Neural cell (in vitro differentiated cells): ENCODE measurements around the gene EXD3. TPM values are rescaled to one million over a fixed set of nuclear protein-coding genes. Genes with fewer than 3 reads are reported as not detected.

ENCODE experiments used
- H2AFZ ChIP-seq: fragments of 200-600, 300-800 bp; sonication (generic), shearing (Covaris generic); 2 replicates; pipeline ENCODE4 v1.6.0; 2014; ENCODE audit warnings: low read depth, mild to moderate bottlenecking, antibody characterized with exemption, low read length, moderate library complexity
- H3F3A ChIP-seq: fragments of 200-600 bp; shearing (Covaris generic); 2 replicates; pipeline ENCODE4 v1.6.1; 2016; ENCODE audit warnings: mild to moderate bottlenecking, moderate library complexity, mixed read lengths, antibody characterized with exemption, low read length; ENCODE audit not compliant: insufficient read depth, poor library complexity, severe bottlenecking
- H3K27ac ChIP-seq: fragments of 200-600, 300-800 bp; sonication (generic), shearing (Covaris generic); 2 replicates; pipeline ENCODE4 v1.5.1; 2014; ENCODE audit warnings: mild to moderate bottlenecking, low read length, moderate library complexity
- H3K27me3 ChIP-seq: fragments of 300-800, 200-600 bp; sonication (generic), shearing (Covaris generic); 2 replicates; pipeline ENCODE4 v1.6.0; 2014; ENCODE audit warnings: mild to moderate bottlenecking, low read depth, low read length, moderate library complexity; ENCODE audit not compliant: insufficient read depth
- H3K36me3 ChIP-seq: fragments of 300-800, 200-600 bp; sonication (generic), shearing (Covaris generic); 2 replicates; pipeline ENCODE4 v1.5.1; 2014; ENCODE audit warnings: mild to moderate bottlenecking, antibody characterized with exemption, low read length, moderate library complexity; ENCODE audit not compliant: insufficient read depth
- H3K4me2 ChIP-seq: fragments of 300-800, 200-600 bp; sonication (generic), shearing (Covaris generic); 2 replicates; pipeline ENCODE4 v1.6.0; 2014; ENCODE audit warnings: mild to moderate bottlenecking, low read length
- H3K4me3 ChIP-seq: fragments of 300-800, 200-600 bp; sonication (generic), shearing (Covaris generic); 2 replicates; pipeline ENCODE4 v1.5.1; 2014; ENCODE audit warnings: mild to moderate bottlenecking, low read length, moderate library complexity
- H3K79me2 ChIP-seq: fragments of 200-600 bp; shearing (Covaris generic); replicated peaks from 2 replicates; pipeline ENCODE4 v1.6.0; 2014; ENCODE audit warnings: mild to moderate bottlenecking, low read length, moderate library complexity; ENCODE audit not compliant: insufficient read depth
- H3K9ac ChIP-seq: fragments of 300-800, 200-600 bp; sonication (generic), shearing (Covaris generic); 2 replicates; pipeline ENCODE4 v1.6.1; 2016; ENCODE audit warnings: mild to moderate bottlenecking, low read length, mixed read lengths
- H3K9me2 ChIP-seq: fragments of 200-600 bp; shearing (Covaris generic); 2 replicates; pipeline ENCODE4 v1.6.1; 2016; ENCODE audit warnings: mild to moderate bottlenecking, low read length, mixed read lengths; ENCODE audit not compliant: insufficient read depth
- H3K9me3 ChIP-seq: fragments of 200-600, 300-800 bp; sonication (generic), shearing (Covaris generic); 2 replicates; pipeline ENCODE4 v1.6.1; 2016; ENCODE audit warnings: mild to moderate bottlenecking, mixed run types, low read length, moderate library complexity, mixed read lengths
- H4K20me1 ChIP-seq: fragments of 200-600 bp; shearing (Covaris generic); 2 replicates; pipeline ENCODE4 v1.6.1; 2016; ENCODE audit warnings: mild to moderate bottlenecking, mixed run types; ENCODE audit not compliant: insufficient read depth
- EP300 ChIP-seq: fragments of 450-650 bp; conservative IDR thresholded peaks from 2 replicates; pipeline ENCODE4 v1.6.1; 2014; ENCODE audit warnings: antibody characterized with exemption, mild to moderate bottlenecking, moderate library complexity; ENCODE audit not compliant: poor library complexity, severe bottlenecking
- EZH2 ChIP-seq: fragments of 200-600, 300-800 bp; shearing (Covaris generic), sonication (generic); IDR thresholded peaks from 2 replicates; pipeline ENCODE4 v1.6.1; 2014; ENCODE audit warnings: antibody characterized with exemption, low read length, borderline replicate concordance, mild to moderate bottlenecking; ENCODE audit not compliant: insufficient read depth, poor library complexity, severe bottlenecking
- MXI1 ChIP-seq: fragments of 450-650 bp; conservative IDR thresholded peaks from 2 replicates; pipeline ENCODE4 v1.6.1; 2014; ENCODE audit warnings: antibody characterized with exemption, mild to moderate bottlenecking; ENCODE audit not compliant: poor library complexity, severe bottlenecking
- POLR2AphosphoS5 ChIP-seq: IDR thresholded peaks from 2 replicates; pipeline ENCODE4 v1.6.1; 2012
- RAD21 ChIP-seq: fragments of 450-650 bp; conservative IDR thresholded peaks from 2 replicates; pipeline ENCODE4 v1.6.1; 2014; ENCODE audit warnings: antibody characterized with exemption, mild to moderate bottlenecking, moderate library complexity
- SMC3 ChIP-seq: fragments of 450-650 bp; conservative IDR thresholded peaks from 2 replicates; pipeline ENCODE4 v1.6.1; 2014; ENCODE audit warnings: antibody characterized with exemption, mild to moderate bottlenecking, moderate library complexity; ENCODE audit not compliant: poor library complexity
- TAF1 ChIP-seq: IDR thresholded peaks from 2 replicates; pipeline ENCODE4 v1.6.1; 2012; ENCODE audit warnings: low read depth
- polyA plus RNA-seq: library from polyadenylated mRNA; depleted of rRNA; stranded (reverse); fragments of >200 nt; gene quantifications from 2 replicates; pipeline ENCODE4 v1.2.3, GENCODE V29; 2014
- TF ChIP-seq, protein P1 (sequence below): fragments of 450-650 bp; IDR thresholded peaks from 2 replicates; pipeline ENCODE4 v1.5.1; 2014; ENCODE audit warnings: antibody characterized with exemption, mild to moderate bottlenecking, moderate library complexity; ENCODE audit not compliant: poor library complexity, severe bottlenecking
- TF ChIP-seq, protein P2 (sequence below): IDR thresholded peaks from 2 replicates; pipeline ENCODE4 v1.6.1; 2012; ENCODE audit warnings: borderline replicate concordance

The EXD3 gene
- polyA plus RNA-seq, 1 donor from 2014 or later, result 32.9 TPM

DNA sequence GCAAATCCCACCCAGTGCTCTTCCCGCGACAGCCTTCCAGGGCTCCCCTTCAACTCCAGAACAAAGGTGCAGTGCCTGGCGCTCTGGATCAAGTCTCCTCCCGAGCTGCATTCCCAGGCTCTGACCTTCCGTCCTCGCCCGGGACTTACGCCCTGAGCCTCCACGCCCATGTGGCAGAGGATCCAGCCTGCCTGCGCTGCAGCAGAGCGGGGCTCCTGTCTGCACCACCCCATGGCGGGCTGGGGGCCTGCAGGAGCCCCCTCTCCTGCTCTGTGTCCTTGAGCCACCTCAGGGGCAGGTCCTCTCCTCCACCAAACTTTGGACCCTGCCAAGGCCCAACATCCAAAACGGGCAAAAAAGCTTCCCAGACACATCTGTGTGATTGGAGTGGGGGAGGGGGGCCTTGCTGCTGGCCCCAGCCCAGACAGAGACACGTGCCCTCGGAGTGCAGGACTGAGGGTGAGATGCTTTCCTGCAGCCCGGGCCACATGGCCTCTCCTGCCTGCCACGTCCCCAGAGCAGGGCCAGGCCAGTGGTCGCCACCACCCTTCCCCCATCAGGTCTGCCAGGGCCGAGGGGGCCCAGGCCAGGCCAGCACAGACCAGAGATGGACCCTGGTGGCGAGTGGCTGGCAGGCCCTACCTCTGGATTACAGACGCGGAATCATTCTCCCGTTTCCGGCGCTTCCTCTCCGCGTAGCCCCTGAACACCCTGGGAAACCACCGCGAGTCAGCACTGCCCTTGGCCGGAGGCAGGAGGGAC lies 31.8 kb upstream of the EXD3 start:
- Histone ChIP-seq H3K4me2 (no peak overlapping the region), H3F3A (no peaks in the 10 kb centered on the region), H4K20me1 (no peaks in the 10 kb centered on the region), H3K9me3 (no peaks in the 10 kb centered on the region), H3K9me2 (no peaks in the 10 kb centered on the region), H3K27ac (no peak overlapping the region), H2AFZ (no peak overlapping the region), H3K27me3 (no peaks in the 10 kb centered on the region), H3K4me3 (no peak overlapping the region), H3K9ac (no peak overlapping the region), H3K79me2 (no peaks in the 10 kb centered on the region), H3K36me3 (no peaks in the 10 kb centered on the region)
- TF ChIP-seq EZH2 (no peak), SMC3 (no peak), EP300 (no peak), POLR2AphosphoS5 (no peak), RAD21 (no peak), MXI1 (no peak), TAF1 (no peak)
- TF ChIP-seq, protein P1, sequence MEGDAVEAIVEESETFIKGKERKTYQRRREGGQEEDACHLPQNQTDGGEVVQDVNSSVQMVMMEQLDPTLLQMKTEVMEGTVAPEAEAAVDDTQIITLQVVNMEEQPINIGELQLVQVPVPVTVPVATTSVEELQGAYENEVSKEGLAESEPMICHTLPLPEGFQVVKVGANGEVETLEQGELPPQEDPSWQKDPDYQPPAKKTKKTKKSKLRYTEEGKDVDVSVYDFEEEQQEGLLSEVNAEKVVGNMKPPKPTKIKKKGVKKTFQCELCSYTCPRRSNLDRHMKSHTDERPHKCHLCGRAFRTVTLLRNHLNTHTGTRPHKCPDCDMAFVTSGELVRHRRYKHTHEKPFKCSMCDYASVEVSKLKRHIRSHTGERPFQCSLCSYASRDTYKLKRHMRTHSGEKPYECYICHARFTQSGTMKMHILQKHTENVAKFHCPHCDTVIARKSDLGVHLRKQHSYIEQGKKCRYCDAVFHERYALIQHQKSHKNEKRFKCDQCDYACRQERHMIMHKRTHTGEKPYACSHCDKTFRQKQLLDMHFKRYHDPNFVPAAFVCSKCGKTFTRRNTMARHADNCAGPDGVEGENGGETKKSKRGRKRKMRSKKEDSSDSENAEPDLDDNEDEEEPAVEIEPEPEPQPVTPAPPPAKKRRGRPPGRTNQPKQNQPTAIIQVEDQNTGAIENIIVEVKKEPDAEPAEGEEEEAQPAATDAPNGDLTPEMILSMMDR, result no peak
- TF ChIP-seq, protein P2, sequence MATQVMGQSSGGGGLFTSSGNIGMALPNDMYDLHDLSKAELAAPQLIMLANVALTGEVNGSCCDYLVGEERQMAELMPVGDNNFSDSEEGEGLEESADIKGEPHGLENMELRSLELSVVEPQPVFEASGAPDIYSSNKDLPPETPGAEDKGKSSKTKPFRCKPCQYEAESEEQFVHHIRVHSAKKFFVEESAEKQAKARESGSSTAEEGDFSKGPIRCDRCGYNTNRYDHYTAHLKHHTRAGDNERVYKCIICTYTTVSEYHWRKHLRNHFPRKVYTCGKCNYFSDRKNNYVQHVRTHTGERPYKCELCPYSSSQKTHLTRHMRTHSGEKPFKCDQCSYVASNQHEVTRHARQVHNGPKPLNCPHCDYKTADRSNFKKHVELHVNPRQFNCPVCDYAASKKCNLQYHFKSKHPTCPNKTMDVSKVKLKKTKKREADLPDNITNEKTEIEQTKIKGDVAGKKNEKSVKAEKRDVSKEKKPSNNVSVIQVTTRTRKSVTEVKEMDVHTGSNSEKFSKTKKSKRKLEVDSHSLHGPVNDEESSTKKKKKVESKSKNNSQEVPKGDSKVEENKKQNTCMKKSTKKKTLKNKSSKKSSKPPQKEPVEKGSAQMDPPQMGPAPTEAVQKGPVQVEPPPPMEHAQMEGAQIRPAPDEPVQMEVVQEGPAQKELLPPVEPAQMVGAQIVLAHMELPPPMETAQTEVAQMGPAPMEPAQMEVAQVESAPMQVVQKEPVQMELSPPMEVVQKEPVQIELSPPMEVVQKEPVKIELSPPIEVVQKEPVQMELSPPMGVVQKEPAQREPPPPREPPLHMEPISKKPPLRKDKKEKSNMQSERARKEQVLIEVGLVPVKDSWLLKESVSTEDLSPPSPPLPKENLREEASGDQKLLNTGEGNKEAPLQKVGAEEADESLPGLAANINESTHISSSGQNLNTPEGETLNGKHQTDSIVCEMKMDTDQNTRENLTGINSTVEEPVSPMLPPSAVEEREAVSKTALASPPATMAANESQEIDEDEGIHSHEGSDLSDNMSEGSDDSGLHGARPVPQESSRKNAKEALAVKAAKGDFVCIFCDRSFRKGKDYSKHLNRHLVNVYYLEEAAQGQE, result no peak

DNA sequence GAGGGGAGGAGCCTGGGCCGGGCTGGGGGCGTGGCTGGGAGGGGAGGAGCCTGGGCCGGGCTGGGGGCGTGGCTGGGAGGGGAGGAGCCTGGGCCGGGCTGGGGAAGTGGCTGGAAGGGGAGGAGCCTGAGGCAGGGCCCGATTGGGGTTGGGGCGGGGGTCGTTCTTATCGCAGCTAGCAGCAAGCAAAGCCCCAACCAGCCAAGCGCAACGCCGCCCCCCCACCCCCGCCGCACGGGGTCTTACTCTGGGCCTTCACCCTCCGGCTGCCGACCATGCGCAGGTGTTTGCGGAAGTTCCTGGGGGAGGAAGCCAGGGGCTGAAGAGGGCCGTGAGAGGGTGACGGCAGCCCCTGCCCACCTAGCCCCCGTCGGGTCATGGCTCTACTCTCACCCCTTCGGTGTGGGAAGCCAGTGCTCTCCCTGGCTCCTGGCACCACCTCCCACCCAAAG lies 31.2 kb upstream of the EXD3 start:
- Histone ChIP-seq H3K4me2 (no peak overlapping the region), H3K9me2 (no peaks in the 10 kb centered on the region), H3K27ac (no peak overlapping the region), H3K4me3 (no peak overlapping the region), H2AFZ (no peak overlapping the region), H3K9me3 (no peaks in the 10 kb centered on the region), H4K20me1 (no peaks in the 10 kb centered on the region), H3K36me3 (no peaks in the 10 kb centered on the region), H3K9ac (no peak overlapping the region), H3K79me2 (no peaks in the 10 kb centered on the region), H3F3A (no peaks in the 10 kb centered on the region), H3K27me3 (no peaks in the 10 kb centered on the region)
- TF ChIP-seq EP300 (no peak), MXI1 (no peak), EZH2 (no peak), POLR2AphosphoS5 (no peak), RAD21 (no peak), TAF1 (no peak), SMC3 (no peak)
- TF ChIP-seq, protein P1, result no peak
- TF ChIP-seq, protein P2, result no peak
